Left ventricle myocardium inferior (tissue), 1 donor: ENCODE measurements around the gene SLC30A10. TPM values are rescaled to one million over a fixed set of nuclear protein-coding genes. Genes with fewer than 3 reads are reported as not detected.
A peak's percentile ranks its signal among the peaks of the same experiment; 100 is the strongest.
"Not testable (repeated sequence)": the region's sequence is repeated elsewhere in the genome, so short reads cannot be mapped to it uniquely, and the experiment has no call there.

ENCODE experiments used
- DNase-seq: peaks from one replicate; pipeline ENCODE4 v3.0.0-alpha.2; 2020
- H3K27ac ChIP-seq: fragments of 200-600 bp; replicated peaks from 2 replicates; pipeline ENCODE4 v1.8.0; 2021
- H3K27me3 ChIP-seq: fragments of 200-600 bp; 2 replicates; pipeline ENCODE4 v1.8.0; 2021; ENCODE audit warnings: low read depth
- H3K36me3 ChIP-seq: fragments of 200-600 bp; 2 replicates; pipeline ENCODE4 v1.8.0; 2021
- H3K4me1 ChIP-seq: fragments of 200-600 bp; 2 replicates; pipeline ENCODE4 v1.8.0; 2021
- H3K4me3 ChIP-seq: fragments of 200-600 bp; 2 replicates; pipeline ENCODE4 v1.8.0; 2021; ENCODE audit warnings: mild to moderate bottlenecking, moderate library complexity
- H3K9me3 ChIP-seq: fragments of 200-600 bp; replicated peaks from 2 replicates; pipeline ENCODE4 v1.8.0; 2021
- CTCF ChIP-seq: fragments of 200-600 bp; IDR thresholded peaks from 2 replicates; pipeline ENCODE4 v1.8.0; 2021; ENCODE audit warnings: antibody characterized with exemption, mild to moderate bottlenecking, borderline replicate concordance
- intact Hi-C: fragments of 100-400 bp; cut with micrococcal nuclease; formaldehyde crosslinking; loops from one replicate; pipeline ENCODE4 v1.11.0; 2022
- total RNA-seq: library from RNA; stranded (reverse); fragmentation: NEBNext Ultra II Directional; extraction: Animal tissue kit (Norgen Biotek cat#: 25700); gene quantifications from one replicate; pipeline ENCODE4 v1.2.1, GENCODE V29; 2021
- donor health status: DM: no; HTN: yes; CAD: no; lungs with severe emphysema.

The SLC30A10 gene
- total RNA-seq, 1 donor from 2014 or later = 0.47 TPM

- Histone ChIP-seq H3K9me3 (peaks cover 3% of the 10 kb centered on the region), H3K4me1 (no peaks in the 10 kb centered on the region), H3K27ac (no peak overlapping the region), H3K4me3 (no peak overlapping the region), H3K27me3 (peaks cover 13% of the 10 kb centered on the region), H3K36me3 (no peaks in the 10 kb centered on the region)
- DNase-seq = no peak
- no peak for TF ChIP-seq CTCF
- intact Hi-C loops = no loop called here
These were observed 27.5 kb downstream of the SLC30A10 start for GRCh38 chr1:219900882-219901281.

- H3K27ac ChIP-seq = peak overlapping the region; percentile 19
- no peaks in the 10 kb centered on the region for H3K36me3 ChIP-seq
- intact Hi-C loops = no loop called here
- H3K4me1 ChIP-seq = no peaks in the 10 kb centered on the region
- TF ChIP-seq CTCF = no peak
- H3K4me3 ChIP-seq = no peak overlapping the region
- peaks cover 8% of the 10 kb centered on the region for H3K9me3 ChIP-seq
- DNase-seq = no peak
- H3K27me3 ChIP-seq = peaks cover 7% of the 10 kb centered on the region
These were observed 28.2 kb downstream of the SLC30A10 start for GRCh38 chr1:219900201-219900600.

GRCh38 chr1:219898375-219898774, 30.0 kb downstream of the SLC30A10 start:
- no peak for DNase-seq
- Histone ChIP-seq H3K36me3 (no peaks in the 10 kb centered on the region), H3K27ac (no peak overlapping the region), H3K9me3 (peaks cover 8% of the 10 kb centered on the region), H3K4me1 (no peaks in the 10 kb centered on the region), H3K27me3 (no peaks in the 10 kb centered on the region), H3K4me3 (no peak overlapping the region)
- intact Hi-C loops = no loop called here
- no peak for TF ChIP-seq CTCF

DNA sequence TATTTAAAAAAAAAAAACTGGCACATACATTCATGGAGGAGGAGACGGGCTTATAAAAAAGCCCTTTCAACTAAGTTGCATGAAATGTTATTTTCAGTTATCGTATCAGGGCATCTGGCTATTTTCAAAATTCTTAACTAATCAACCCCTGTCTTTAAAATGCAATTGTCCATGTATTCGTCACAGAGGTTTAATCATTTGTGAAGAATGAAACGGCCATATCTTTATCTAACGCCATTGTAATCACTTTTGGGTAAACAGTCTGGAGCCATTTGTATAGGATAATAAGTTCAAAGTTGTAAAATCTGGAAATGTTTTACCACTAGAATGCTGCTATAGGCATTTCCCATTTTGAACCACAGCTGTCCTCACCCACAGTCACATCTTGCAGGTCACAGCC, 30.4 kb downstream of the SLC30A10 start:
- no peaks in the 10 kb centered on the region for H3K36me3 ChIP-seq
- peaks cover 12% of the 10 kb centered on the region for H3K9me3 ChIP-seq
- H3K27ac ChIP-seq = no peak overlapping the region
- H3K27me3 ChIP-seq = no peaks in the 10 kb centered on the region
- intact Hi-C loops = no loop called here
- DNase-seq = no peak
- H3K4me3 ChIP-seq = no peak overlapping the region
- no peaks in the 10 kb centered on the region for H3K4me1 ChIP-seq
- TF ChIP-seq CTCF = no peak

- H3K27ac ChIP-seq, H3K36me3 ChIP-seq, intact Hi-C loops, DNase-seq, H3K4me3 ChIP-seq, H3K27me3 ChIP-seq, H3K4me1 ChIP-seq: not testable (repeated sequence)
- peaks cover 16% of the 10 kb centered on the region for H3K9me3 ChIP-seq
These were observed 36.1 kb downstream of the SLC30A10 start for GRCh38 chr1:219892271-219892670.

GRCh38 chr1:219891846-219892245, 36.5 kb downstream of the SLC30A10 start:
- H3K4me3 ChIP-seq, H3K36me3 ChIP-seq, H3K27me3 ChIP-seq, DNase-seq, intact Hi-C loops, H3K4me1 ChIP-seq, H3K27ac ChIP-seq: not testable (repeated sequence)
- peaks cover 16% of the 10 kb centered on the region for H3K9me3 ChIP-seq

GRCh38 chr1:219888667-219889066, 39.7 kb downstream of the SLC30A10 start:
- H3K36me3 ChIP-seq, H3K9me3 ChIP-seq, DNase-seq, H3K27ac ChIP-seq, H3K4me3 ChIP-seq, H3K4me1 ChIP-seq, intact Hi-C loops: not testable (repeated sequence)
- peaks cover 16% of the 10 kb centered on the region for H3K27me3 ChIP-seq
